Left kidney (tissue), 2 donors: ENCODE measurements around the gene MYG1. TPM values are rescaled to one million over a fixed set of nuclear protein-coding genes. Genes with fewer than 3 reads are reported as not detected.
"Not testable (repeated sequence)": the region's sequence is repeated elsewhere in the genome, so short reads cannot be mapped to it uniquely, and the experiment has no call there.

Experiments used
- DNase-seq: peaks from one replicate; pipeline ENCODE4 v3.0.0-alpha.2; 2013
- polyA plus RNA-seq: library from polyadenylated mRNA; unstranded; fragments of 120-200 nt; gene quantifications from one replicate; pipeline ENCODE4 v1.2.1, GENCODE V29; 2013; ENCODE audit not compliant: insufficient read length

MYG1 gene
- polyA plus RNA-seq, 1 donor = 49.1 TPM

- peak; percentile 40 for DNase-seq
These were observed 26.1 kb downstream of the MYG1 start for GRCh38 chr12:53325511-53326061.

- no peak for DNase-seq
These were observed 27.1 kb downstream of the MYG1 start for GRCh38 chr12:53326460-53327185.

- no peak for DNase-seq
These were observed 28.0 kb downstream of the MYG1 start for GRCh38 chr12:53327435-53328042.

GRCh38 chr12:53328043-53328435 is 28.5 kb downstream of the MYG1 start:
- no peak for DNase-seq

GRCh38 chr12:53330671-53331070 is 31.2 kb downstream of the MYG1 start:
- no peak for DNase-seq

- DNase-seq = not testable (repeated sequence)
These were observed 32.8 kb downstream of the MYG1 start for GRCh38 chr12:53332339-53332738.

- DNase-seq = no peak
These were observed 33.2 kb downstream of the MYG1 start for GRCh38 chr12:53332744-53333143.

- DNase-seq = no peak
These were observed 33.8 kb downstream of the MYG1 start for GRCh38 chr12:53333289-53333688.

GRCh38 chr12:53333845-53334244 is 34.4 kb downstream of the MYG1 start:
- DNase-seq = no peak

- DNase-seq = no peak
These were observed 35.3 kb downstream of the MYG1 start for GRCh38 chr12:53334822-53335221.

- no peak for DNase-seq
These were observed 36.7 kb downstream of the MYG1 start, which contains the start of gene SP7 for GRCh38 chr12:53336181-53336681. Gene SP7, minus strand, starts transcription at chr12:53336354. Its CDS starts 708 bp downstream, at chr12:53335646.

- DNase-seq = no peak
These were observed 38.5 kb downstream of the MYG1 start for GRCh38 chr12:53338017-53338416.

GRCh38 chr12:53338916-53339315 is 39.4 kb downstream of the MYG1 start:
- DNase-seq = no peak

- DNase-seq = no peak
These were observed 40.9 kb downstream of the MYG1 start for GRCh38 chr12:53340398-53340797.

GRCh38 chr12:53343449-53343848 is 44.0 kb downstream of the MYG1 start:
- no peak for DNase-seq

GRCh38 chr12:53343969-53344368 is 44.5 kb downstream of the MYG1 start:
- no peak for DNase-seq

GRCh38 chr12:53344487-53344823 is 45.0 kb downstream of the MYG1 start:
- DNase-seq = no peak

GRCh38 chr12:53344824-53345485 is 45.5 kb downstream of the MYG1 start:
- peak; percentile 85 for DNase-seq

- no peak for DNase-seq
These were observed 46.1 kb downstream of the MYG1 start for GRCh38 chr12:53345486-53346188.

- no peak for DNase-seq
These were observed 47.0 kb downstream of the MYG1 start for GRCh38 chr12:53346491-53346890.

GRCh38 chr12:53347905-53348304 is 48.4 kb downstream of the MYG1 start:
- no peak for DNase-seq
